GM21526 (cell line): Measurements from ENCODE around the gene BAIAP2L1.
"Not testable (repeated sequence)": the region's sequence is repeated elsewhere in the genome, so short reads cannot be mapped to it uniquely, and the experiment has no call there.

Source experiments
- ATAC-seq: cut with Tn5 transposase; IDR thresholded peaks from one replicate; pipeline ENCODE4 v1.9.1; 2021; ENCODE audit warnings: moderate library complexity; ENCODE audit not compliant: unreplicated experiment, low FRiP score

BAIAP2L1 gene

GRCh38 chr7:98400542-98401340, at the start of gene BAIAP2L1:
Gene BAIAP2L1 (minus strand): TSS chr7:98401090. CDS start chr7:98400852, 238 bp downstream.
- ATAC-seq, result peak; percentile 82

- ATAC-seq, result no peak
Measured at GRCh38 chr7:98448766-98449165, 47.9 kb upstream of the BAIAP2L1 start.

GRCh38 chr7:98440992-98441391, 40.1 kb upstream of the BAIAP2L1 start:
- not testable (repeated sequence) for ATAC-seq

GRCh38 chr7:98439484-98439883, 38.6 kb upstream of the BAIAP2L1 start:
- no peak for ATAC-seq

GRCh38 chr7:98434087-98434486, 33.2 kb upstream of the BAIAP2L1 start:
- ATAC-seq, result no peak

GRCh38 chr7:98429799-98430198, 28.9 kb upstream of the BAIAP2L1 start:
- ATAC-seq, result no peak

GRCh38 chr7:98423043-98423442, 22.2 kb upstream of the BAIAP2L1 start:
- no peak for ATAC-seq

GRCh38 chr7:98420966-98421612, 20.2 kb upstream of the BAIAP2L1 start:
- no peak for ATAC-seq

- not testable (repeated sequence) for ATAC-seq
Measured at GRCh38 chr7:98419988-98420387, 19.1 kb upstream of the BAIAP2L1 start.

GRCh38 chr7:98419316-98419691, 18.4 kb upstream of the BAIAP2L1 start:
- ATAC-seq, result not testable (repeated sequence)

GRCh38 chr7:98418636-98419315, 17.9 kb upstream of the BAIAP2L1 start:
- no peak for ATAC-seq

GRCh38 chr7:98418271-98418635, 17.4 kb upstream of the BAIAP2L1 start:
- ATAC-seq, result no peak

GRCh38 chr7:98417604-98418270, 16.8 kb upstream of the BAIAP2L1 start:
- not testable (repeated sequence) for ATAC-seq

- ATAC-seq, result no peak
Measured at GRCh38 chr7:98414205-98414900, 13.5 kb upstream of the BAIAP2L1 start.

GRCh38 chr7:98413655-98414054, 12.8 kb upstream of the BAIAP2L1 start:
- ATAC-seq, result not testable (repeated sequence)

- ATAC-seq, result no peak
Measured at GRCh38 chr7:98409843-98410242, 9.0 kb upstream of the BAIAP2L1 start.

GRCh38 chr7:98408146-98408545, 7.3 kb upstream of the BAIAP2L1 start:
- ATAC-seq, result not testable (repeated sequence)

GRCh38 chr7:98406827-98407226, 5.9 kb upstream of the BAIAP2L1 start:
- ATAC-seq, result no peak

- no peak for ATAC-seq
Measured at GRCh38 chr7:98404840-98405239, 4.0 kb upstream of the BAIAP2L1 start.

GRCh38 chr7:98399890-98400541, 874 bp downstream of the BAIAP2L1 start:
- no peak for ATAC-seq
